ENCODE measurements around the gene SCP2D1. TPM values are rescaled to one million over a fixed set of nuclear protein-coding genes. Genes with fewer than 3 reads are reported as not detected.

The SCP2D1 gene
- total and polyA plus RNA-seq, 2 donors: not detected

GRCh38 chr20:18835466-18836256 lies 22.1 kb downstream of the SCP2D1 start:
- no peak for DNase-seq (ENCODE audit: extremely low spot score)
- H3K27ac ChIP-seq (ENCODE audit: low read depth): no peak overlapping the region
- 97% methylated on average over 3 of the region's 3 CpGs for WGBS
- no peaks in the 10 kb centered on the region for H3K36me3 ChIP-seq (ENCODE audit: insufficient read depth)
- H3K4me1 ChIP-seq (ENCODE audit: insufficient read depth): no peaks in the 10 kb centered on the region
- no peak overlapping the region for H3K4me3 ChIP-seq (ENCODE audit: low read depth, low read length)

GRCh38 chr20:18837718-18838117 lies 24.1 kb downstream of the SCP2D1 start:
- Histone ChIP-seq H3K36me3 (ENCODE audit: insufficient read depth) (no peaks in the 10 kb centered on the region), H3K4me3 (ENCODE audit: low read depth, low read length) (no peak overlapping the region)
- WGBS: 68% methylated on average over 3 of the region's 3 CpGs

GRCh38 chr20:18839507-18840247 lies 26.1 kb downstream of the SCP2D1 start:
- 94% methylated on average over 6 of the region's 6 CpGs for WGBS
- H3K36me3 ChIP-seq (ENCODE audit: insufficient read depth): no peaks in the 10 kb centered on the region
- H3K27ac ChIP-seq (ENCODE audit: low read depth): no peak overlapping the region
- no peak overlapping the region for H3K4me3 ChIP-seq (ENCODE audit: low read depth, low read length)
- no peak for DNase-seq (ENCODE audit: extremely low spot score)
- H3K4me1 ChIP-seq (ENCODE audit: insufficient read depth): no peaks in the 10 kb centered on the region

More at GRCh38 chr20:18837718-18838117, 24.1 kb downstream of the SCP2D1 start:
- Histone ChIP-seq H3K27ac (ENCODE audit: low read depth) (no peak overlapping the region), H3K4me1 (ENCODE audit: insufficient read depth) (no peaks in the 10 kb centered on the region)
- no peak for DNase-seq (ENCODE audit: extremely low spot score)

- WGBS: 97% methylated on average over 8 of the region's 8 CpGs
- H3K4me3 ChIP-seq (ENCODE audit: low read depth, low read length): no peak overlapping the region
- no peak overlapping the region for H3K27ac ChIP-seq (ENCODE audit: low read depth)
- no peak for DNase-seq (ENCODE audit: extremely low spot score)
- H3K36me3 ChIP-seq (ENCODE audit: insufficient read depth): no peaks in the 10 kb centered on the region
- H3K4me1 ChIP-seq (ENCODE audit: insufficient read depth): no peaks in the 10 kb centered on the region
These were observed 26.7 kb downstream of the SCP2D1 start for GRCh38 chr20:18840248-18840645.

- 71% methylated on average over 5 of the region's 5 CpGs for WGBS
- Histone ChIP-seq H3K4me3 (ENCODE audit: low read depth, low read length) (no peak overlapping the region), H3K36me3 (ENCODE audit: insufficient read depth) (no peaks in the 10 kb centered on the region), H3K27ac (ENCODE audit: low read depth) (no peak overlapping the region), H3K4me1 (ENCODE audit: insufficient read depth) (no peaks in the 10 kb centered on the region)
- no peak for DNase-seq (ENCODE audit: extremely low spot score)
These were observed 31.4 kb downstream of the SCP2D1 start for GRCh38 chr20:18845017-18845416.

- no peaks in the 10 kb centered on the region for H3K4me1 ChIP-seq (ENCODE audit: insufficient read depth)
- DNase-seq (ENCODE audit: extremely low spot score): no peak
- 83% methylated on average over 7 of the region's 7 CpGs for WGBS
- no peak overlapping the region for H3K4me3 ChIP-seq (ENCODE audit: low read depth, low read length)
- H3K27ac ChIP-seq (ENCODE audit: low read depth): no peak overlapping the region
- H3K36me3 ChIP-seq (ENCODE audit: insufficient read depth): no peaks in the 10 kb centered on the region
These were observed 33.7 kb downstream of the SCP2D1 start for GRCh38 chr20:18847226-18847755.

GRCh38 chr20:18849131-18849530 lies 35.5 kb downstream of the SCP2D1 start:
- Histone ChIP-seq H3K36me3 (ENCODE audit: insufficient read depth) (no peaks in the 10 kb centered on the region), H3K27ac (ENCODE audit: low read depth) (no peak overlapping the region), H3K4me3 (ENCODE audit: low read depth, low read length) (no peak overlapping the region), H3K4me1 (ENCODE audit: insufficient read depth) (no peaks in the 10 kb centered on the region)
- WGBS: 75% methylated on average over 3 of the region's 3 CpGs
- no peak for DNase-seq (ENCODE audit: extremely low spot score)

- Histone ChIP-seq H3K4me3 (ENCODE audit: low read depth, low read length) (no peak overlapping the region), H3K36me3 (ENCODE audit: insufficient read depth) (no peaks in the 10 kb centered on the region), H3K27ac (ENCODE audit: low read depth) (no peak overlapping the region), H3K4me1 (ENCODE audit: insufficient read depth) (no peaks in the 10 kb centered on the region)
- no peak for DNase-seq (ENCODE audit: extremely low spot score)
These were observed 38.0 kb downstream of the SCP2D1 start for GRCh38 chr20:18851629-18852028.

- no peaks in the 10 kb centered on the region for H3K4me1 ChIP-seq (ENCODE audit: insufficient read depth)
- no peak overlapping the region for H3K27ac ChIP-seq (ENCODE audit: low read depth)
- DNase-seq (ENCODE audit: extremely low spot score): no peak
- H3K4me3 ChIP-seq (ENCODE audit: low read depth, low read length): no peak overlapping the region
- H3K36me3 ChIP-seq (ENCODE audit: insufficient read depth): no peaks in the 10 kb centered on the region
- WGBS: 91% methylated on average over 3 of the region's 3 CpGs
These were observed 38.7 kb downstream of the SCP2D1 start for GRCh38 chr20:18852318-18852717.

GRCh38 chr20:18853216-18853615 lies 39.6 kb downstream of the SCP2D1 start:
- H3K4me1 ChIP-seq (ENCODE audit: insufficient read depth): no peaks in the 10 kb centered on the region
- H3K27ac ChIP-seq (ENCODE audit: low read depth): no peak overlapping the region
- 86% methylated on average over 4 of the region's 4 CpGs for WGBS

GRCh38 chr20:18853946-18854646 lies 40.5 kb downstream of the SCP2D1 start:
- no peak for DNase-seq (ENCODE audit: extremely low spot score)
- no peaks in the 10 kb centered on the region for H3K36me3 ChIP-seq (ENCODE audit: insufficient read depth)
- H3K27ac ChIP-seq (ENCODE audit: low read depth): no peak overlapping the region
- WGBS: 96% methylated on average over 2 of the region's 2 CpGs
- H3K4me1 ChIP-seq (ENCODE audit: insufficient read depth): no peaks in the 10 kb centered on the region
- no peak overlapping the region for H3K4me3 ChIP-seq (ENCODE audit: low read depth, low read length)

More at GRCh38 chr20:18853216-18853615, 39.6 kb downstream of the SCP2D1 start:
- DNase-seq (ENCODE audit: extremely low spot score): no peak
- Histone ChIP-seq H3K36me3 (ENCODE audit: insufficient read depth) (no peaks in the 10 kb centered on the region), H3K4me3 (ENCODE audit: low read depth, low read length) (no peak overlapping the region)

GRCh38 chr20:18855882-18856281 lies 42.3 kb downstream of the SCP2D1 start:
- no peak overlapping the region for H3K27ac ChIP-seq (ENCODE audit: low read depth)
- 93% methylated on average over 2 of the region's 2 CpGs for WGBS
- no peak for DNase-seq (ENCODE audit: extremely low spot score)
- no peaks in the 10 kb centered on the region for H3K4me1 ChIP-seq (ENCODE audit: insufficient read depth)
- no peaks in the 10 kb centered on the region for H3K36me3 ChIP-seq (ENCODE audit: insufficient read depth)
- H3K4me3 ChIP-seq (ENCODE audit: low read depth, low read length): no peak overlapping the region

- Histone ChIP-seq H3K27ac (ENCODE audit: low read depth) (no peak overlapping the region), H3K36me3 (ENCODE audit: insufficient read depth) (no peaks in the 10 kb centered on the region), H3K4me1 (ENCODE audit: insufficient read depth) (no peaks in the 10 kb centered on the region), H3K4me3 (ENCODE audit: low read depth, low read length) (no peak overlapping the region)
- WGBS: 89% methylated on average over 2 of the region's 2 CpGs
- DNase-seq (ENCODE audit: extremely low spot score): no peak
These were observed 43.3 kb downstream of the SCP2D1 start for GRCh38 chr20:18856873-18857272.
